ENCODE measurements around the gene ROCK1. TPM values are rescaled to one million over a fixed set of nuclear protein-coding genes. Genes with fewer than 3 reads are reported as not detected.

Gene ROCK1
- total and polyA plus RNA-seq, 2 donors from 2014 or later: 10.5 to 56.5 TPM

GRCh38 chr18:21096760-21097159, 14.9 kb downstream of the ROCK1 start:
- DNase-seq (no peak), FAIRE-seq (no peak)
- intact Hi-C loops (cut with DNase I): no loop called here
- H3K27ac ChIP-seq (ENCODE audit: low read depth in 2 of 2, low read length in 2 of 2): no peak overlapping the region
- H3K9ac ChIP-seq (ENCODE audit: low read length in 3 of 3): no peak overlapping the region
- H3K4me3 ChIP-seq (ENCODE audit: low read length in 3 of 3): no peak overlapping the region
- H3K27me3 ChIP-seq (ENCODE audit: control insufficient read depth, insufficient read depth, low read length): no peaks in the 10 kb centered on the region
- no peaks in the 10 kb centered on the region for H3K36me3 ChIP-seq (ENCODE audit: control insufficient read depth in 2 of 3, insufficient read depth in 3 of 3, low read length in 3 of 3)
- no peaks in the 10 kb centered on the region for H3K9me3 ChIP-seq (ENCODE audit: control insufficient read depth in 2 of 3, insufficient read depth in 1 of 3, low read length in 3 of 3)
- no peak for TF ChIP-seq CTCF (IDR thresholded peaks at IDR 0.05; ENCODE audit: borderline replicate concordance, extremely low read depth, insufficient read depth)
- no peaks in the 10 kb centered on the region for H3K4me1 ChIP-seq (ENCODE audit: control insufficient read depth in 2 of 3, insufficient read depth in 2 of 3, low read depth in 1 of 3, low read length in 3 of 3)

- Histone ChIP-seq H3K27ac (ENCODE audit: low read depth in 2 of 2, low read length in 2 of 2) (no peak overlapping the region), H3K9me3 (ENCODE audit: control insufficient read depth in 2 of 3, insufficient read depth in 1 of 3, low read length in 3 of 3) (no peaks in the 10 kb centered on the region), H3K4me1 (ENCODE audit: control insufficient read depth in 2 of 3, insufficient read depth in 2 of 3, low read depth in 1 of 3, low read length in 3 of 3) (no peaks in the 10 kb centered on the region), H3K9ac (ENCODE audit: low read length in 3 of 3) (no peak overlapping the region), H3K27me3 (ENCODE audit: control insufficient read depth, insufficient read depth, low read length) (no peaks in the 10 kb centered on the region), H3K4me3 (ENCODE audit: low read length in 3 of 3) (no peak overlapping the region), H3K36me3 (ENCODE audit: control insufficient read depth in 2 of 3, insufficient read depth in 3 of 3, low read length in 3 of 3) (no peaks in the 10 kb centered on the region)
- no peak for TF ChIP-seq CTCF (IDR thresholded peaks at IDR 0.05; ENCODE audit: borderline replicate concordance, extremely low read depth, insufficient read depth)
- no peak for DNase-seq
- intact Hi-C loops (cut with DNase I): no loop called here
- FAIRE-seq: no peak
Measured at GRCh38 chr18:21093133-21093532, 18.5 kb downstream of the ROCK1 start.

DNA sequence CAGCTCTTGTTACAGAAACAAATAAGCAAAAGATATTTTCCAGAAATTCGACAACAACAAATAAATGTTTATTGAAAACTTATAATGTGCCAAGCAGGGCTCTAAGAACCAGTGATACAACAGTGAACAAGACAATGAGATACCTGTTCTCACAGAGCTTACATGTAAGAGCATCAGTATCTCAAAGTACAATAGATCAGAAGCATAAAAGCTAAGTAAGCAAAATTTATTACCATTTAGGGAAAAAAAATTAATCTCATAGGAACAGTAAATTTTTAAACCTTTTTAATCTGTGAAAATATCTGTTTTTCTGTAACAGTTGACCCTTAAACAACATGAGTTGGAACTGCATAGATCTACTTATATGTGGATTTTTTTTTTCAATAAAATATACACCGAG, 20.9 kb downstream of the ROCK1 start:
- Histone ChIP-seq H3K9me3 (ENCODE audit: control insufficient read depth in 2 of 3, insufficient read depth in 1 of 3, low read length in 3 of 3) (peaks cover 0 to 4% (median 0%) of the 10 kb centered on the region in 3 donors), H3K27me3 (ENCODE audit: control insufficient read depth, insufficient read depth, low read length) (no peaks in the 10 kb centered on the region), H3K4me1 (ENCODE audit: control insufficient read depth in 2 of 3, insufficient read depth in 2 of 3, low read depth in 1 of 3, low read length in 3 of 3) (no peaks in the 10 kb centered on the region), H3K4me3 (ENCODE audit: low read length in 3 of 3) (no peak overlapping the region), H3K9ac (ENCODE audit: low read length in 3 of 3) (no peak overlapping the region), H3K36me3 (ENCODE audit: control insufficient read depth in 2 of 3, insufficient read depth in 3 of 3, low read length in 3 of 3) (no peaks in the 10 kb centered on the region), H3K27ac (ENCODE audit: low read depth in 2 of 2, low read length in 2 of 2) (no peak overlapping the region)
- DNase-seq (no peak), FAIRE-seq (no peak)
- intact Hi-C loops (cut with DNase I): no loop called here
- TF ChIP-seq CTCF (IDR thresholded peaks at IDR 0.05; ENCODE audit: borderline replicate concordance, extremely low read depth, insufficient read depth): no peak

DNA sequence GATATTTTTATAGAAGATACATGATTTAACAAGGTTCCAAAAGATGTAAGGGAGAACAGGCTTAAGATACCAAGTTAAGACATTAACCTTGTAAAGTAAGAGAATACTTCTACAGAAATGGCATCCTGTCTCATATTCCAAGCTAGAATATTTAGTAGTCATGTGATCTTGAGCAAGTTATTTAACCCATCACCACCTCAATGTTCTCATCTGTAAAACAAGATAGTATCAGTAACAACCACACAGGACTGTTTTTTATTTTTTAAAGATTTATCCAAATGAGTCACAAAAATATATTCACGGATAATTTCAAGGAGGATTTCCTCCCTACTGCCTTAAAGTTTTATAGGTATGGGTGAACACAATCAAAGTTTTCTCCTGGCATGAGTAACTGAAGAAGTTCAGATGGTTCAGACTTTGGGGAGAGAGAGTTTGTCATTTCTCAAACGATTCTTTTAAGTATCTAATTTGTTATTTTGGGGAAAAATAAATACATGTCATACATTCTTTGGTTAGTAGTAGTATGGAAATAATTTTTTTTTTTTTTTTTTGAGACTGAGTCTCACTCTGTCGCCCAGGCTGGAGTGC, 25.9 kb downstream of the ROCK1 start:
- H3K36me3 ChIP-seq (ENCODE audit: control insufficient read depth in 2 of 3, insufficient read depth in 3 of 3, low read length in 3 of 3): no peaks in the 10 kb centered on the region
- intact Hi-C loops (cut with DNase I): no loop called here
- H3K4me1 ChIP-seq (ENCODE audit: control insufficient read depth in 2 of 3, insufficient read depth in 2 of 3, low read depth in 1 of 3, low read length in 3 of 3): no peaks in the 10 kb centered on the region
- no peak for DNase-seq
- H3K27ac ChIP-seq (ENCODE audit: low read depth in 2 of 2, low read length in 2 of 2): no peak overlapping the region
- H3K4me3 ChIP-seq (ENCODE audit: low read length in 3 of 3): no peak overlapping the region
- no peaks in the 10 kb centered on the region for H3K27me3 ChIP-seq (ENCODE audit: control insufficient read depth, insufficient read depth, low read length)
- H3K9me3 ChIP-seq (ENCODE audit: control insufficient read depth in 2 of 3, insufficient read depth in 1 of 3, low read length in 3 of 3): peaks cover 2 to 13% (median 2%) of the 10 kb centered on the region in 3 donors
- no peak overlapping the region for H3K9ac ChIP-seq (ENCODE audit: low read length in 3 of 3)
- TF ChIP-seq CTCF (IDR thresholded peaks at IDR 0.05; ENCODE audit: borderline replicate concordance, extremely low read depth, insufficient read depth): no peak
- no peak for FAIRE-seq

Measured in kidney (tissue), 14 donors.